GM18873 (cell line): ENCODE data around the gene GPR142.

ENCODE experiments used
- ATAC-seq: cut with Tn5 transposase; IDR thresholded peaks from one replicate; pipeline ENCODE4 v1.9.1; 2021; ENCODE audit warnings: mild to moderate bottlenecking, moderate library complexity, moderate number of reproducible peaks; ENCODE audit not compliant: unreplicated experiment, low FRiP score

GPR142 gene

GRCh38 chr17:74343526-74344284 lies 23.6 kb upstream of the GPR142 start:
- no peak for ATAC-seq

- no peak for ATAC-seq
These were observed 22.6 kb upstream of the GPR142 start for GRCh38 chr17:74344658-74345057.

GRCh38 chr17:74345433-74346241 lies 21.7 kb upstream of the GPR142 start:
- ATAC-seq = no peak

GRCh38 chr17:74347646-74348045 lies 19.7 kb upstream of the GPR142 start:
- ATAC-seq = no peak

- no peak for ATAC-seq
These were observed 18.2 kb upstream of the GPR142 start for GRCh38 chr17:74349120-74349519.

GRCh38 chr17:74350486-74350885 lies 16.8 kb upstream of the GPR142 start:
- ATAC-seq = no peak

GRCh38 chr17:74351552-74352210 lies 15.6 kb upstream of the GPR142 start:
- no peak for ATAC-seq

- no peak for ATAC-seq
These were observed 13.8 kb upstream of the GPR142 start for GRCh38 chr17:74353446-74354060.

GRCh38 chr17:74354123-74354522 lies 13.2 kb upstream of the GPR142 start:
- ATAC-seq = no peak

- ATAC-seq = no peak
These were observed 12.7 kb upstream of the GPR142 start for GRCh38 chr17:74354561-74354960.

GRCh38 chr17:74355065-74355464 lies 12.2 kb upstream of the GPR142 start:
- no peak for ATAC-seq

- ATAC-seq = no peak
These were observed 10.4 kb upstream of the GPR142 start for GRCh38 chr17:74356646-74357465.

- ATAC-seq = no peak
These were observed 9.9 kb upstream of the GPR142 start for GRCh38 chr17:74357466-74357809.

- ATAC-seq = no peak
These were observed 8.6 kb upstream of the GPR142 start for GRCh38 chr17:74358697-74359096.

- no peak for ATAC-seq
These were observed 7.4 kb upstream of the GPR142 start for GRCh38 chr17:74359916-74360315.

- no peak for ATAC-seq
These were observed 6.4 kb upstream of the GPR142 start for GRCh38 chr17:74360899-74361229.

GRCh38 chr17:74361230-74362068 lies 5.9 kb upstream of the GPR142 start, which contains the start of gene BTBD17:
Gene BTBD17 (minus strand): TSS chr17:74361868. CDS start chr17:74361819, 49 bp downstream.
- no peak for ATAC-seq

GRCh38 chr17:74362069-74362405 lies 5.3 kb upstream of the GPR142 start:
- no peak for ATAC-seq

- ATAC-seq = no peak
These were observed 4.4 kb upstream of the GPR142 start for GRCh38 chr17:74362810-74363498.
